ENCODE measurements around the gene SLC7A10. TPM values are rescaled to one million over a fixed set of nuclear protein-coding genes. Genes with fewer than 3 reads are reported as not detected.
"Not testable (repeated sequence)": the region's sequence is repeated elsewhere in the genome, so short reads cannot be mapped to it uniquely, and the experiment has no call there.

The SLC7A10 gene
- total RNA-seq, 1 experiment from 2014 or later, result not detected

GRCh38 chr19:33224694-33225457, 774 bp downstream of the SLC7A10 start:
- no peaks in the 10 kb centered on the region for H3K4me1 ChIP-seq
- CTCF ChIA-PET, result interaction anchor here (1.3 kb wide), 1 partner anchor 41 kb away, joined by 4 read pairs; no protein-coding TSS in a partner anchor
- Mint-ChIP-seq H3K27me3 (ENCODE audit: insufficient read depth, unreplicated experiment) (peaks cover 4% of the 10 kb centered on the region), H3K36me3 (ENCODE audit: insufficient read depth, unreplicated experiment) (no peaks in the 10 kb centered on the region), H3K27ac (ENCODE audit: unreplicated experiment) (no peak overlapping the region), H3K9me3 (ENCODE audit: unreplicated experiment) (peaks cover 16% of the 10 kb centered on the region), H3K4me3 (ENCODE audit: unreplicated experiment) (no peak overlapping the region), H3K4me1 (ENCODE audit: low read depth, unreplicated experiment) (no peaks in the 10 kb centered on the region)
- no peak overlapping the region for H3K4me3 ChIP-seq (ENCODE audit: low read depth, low read length)
- POLR2A ChIA-PET, result no interaction called here
- no peak for DNase-seq
- no peaks in the 10 kb centered on the region for H3K36me3 ChIP-seq (ENCODE audit: control insufficient read depth, insufficient read depth, low read length)
- no peaks in the 10 kb centered on the region; the same call in 1 of the 2 replicates for H3K27me3 ChIP-seq (replicated peaks; ENCODE audit: control insufficient read depth, insufficient read depth, low read length)
- peaks cover 24% of the 10 kb centered on the region for H3K9me3 ChIP-seq
- no peak for TF ChIP-seq CTCF (IDR thresholded peaks at IDR 0.05; ENCODE audit: insufficient read depth in 1 of 2, low read depth in 1 of 2, low read length in 1 of 2, severe bottlenecking in 1 of 2, unreplicated experiment in 1 of 2)
- BruUV-seq (replicated peaks), result no TSS peak
- intact Hi-C loops (cut with micrococcal nuclease; ENCODE audit: unreplicated experiment), result no loop called here

GRCh38 chr19:33222255-33222654, 3.4 kb downstream of the SLC7A10 start:
- H3K4me1 Mint-ChIP-seq (ENCODE audit: low read depth, unreplicated experiment); H3K4me3 ChIP-seq (ENCODE audit: low read depth, low read length); H3K4me3 Mint-ChIP-seq (ENCODE audit: unreplicated experiment); H3K4me1 ChIP-seq; intact Hi-C loops (cut with micrococcal nuclease; ENCODE audit: unreplicated experiment); DNase-seq; BruUV-seq (replicated peaks); H3K27ac Mint-ChIP-seq (ENCODE audit: unreplicated experiment); H3K27me3 ChIP-seq (replicated peaks; ENCODE audit: control insufficient read depth, insufficient read depth, low read length); CTCF ChIA-PET; H3K36me3 Mint-ChIP-seq (ENCODE audit: insufficient read depth, unreplicated experiment); H3K36me3 ChIP-seq (ENCODE audit: control insufficient read depth, insufficient read depth, low read length); H3K27me3 Mint-ChIP-seq (ENCODE audit: insufficient read depth, unreplicated experiment); H3K9me3 ChIP-seq; H3K9me3 Mint-ChIP-seq (ENCODE audit: unreplicated experiment): not testable (repeated sequence)
- POLR2A ChIA-PET, result interaction anchor here (0.5 kb wide), 1 partner anchor 685 kb away, joined by 4 read pairs; no protein-coding TSS in a partner anchor

GRCh38 chr19:33221638-33222037, 4.0 kb downstream of the SLC7A10 start:
- no peaks in the 10 kb centered on the region; the same call in 1 of the 2 replicates for H3K27me3 ChIP-seq (replicated peaks; ENCODE audit: control insufficient read depth, insufficient read depth, low read length)
- Mint-ChIP-seq H3K27me3 (ENCODE audit: insufficient read depth, unreplicated experiment) (peaks cover 4% of the 10 kb centered on the region), H3K9me3 (ENCODE audit: unreplicated experiment) (no peaks in the 10 kb centered on the region), H3K36me3 (ENCODE audit: insufficient read depth, unreplicated experiment) (no peaks in the 10 kb centered on the region), H3K4me3 (ENCODE audit: unreplicated experiment) (no peak overlapping the region), H3K27ac (ENCODE audit: unreplicated experiment) (no peak overlapping the region), H3K4me1 (ENCODE audit: low read depth, unreplicated experiment) (no peaks in the 10 kb centered on the region)
- H3K4me3 ChIP-seq (ENCODE audit: low read depth, low read length), result no peak overlapping the region
- no peak for DNase-seq
- BruUV-seq (replicated peaks), result no TSS peak
- ChIA-PET CTCF (no interaction called here), POLR2A (interaction anchor here (0.5 kb wide), 1 partner anchor 685 kb away, joined by 4 read pairs; no protein-coding TSS in a partner anchor)
- no peaks in the 10 kb centered on the region for H3K9me3 ChIP-seq
- no peaks in the 10 kb centered on the region for H3K36me3 ChIP-seq (ENCODE audit: control insufficient read depth, insufficient read depth, low read length)
- intact Hi-C loops (cut with micrococcal nuclease; ENCODE audit: unreplicated experiment), result no loop called here
- H3K4me1 ChIP-seq, result no peaks in the 10 kb centered on the region
- no peak for TF ChIP-seq CTCF (IDR thresholded peaks at IDR 0.05; ENCODE audit: insufficient read depth in 1 of 2, low read depth in 1 of 2, low read length in 1 of 2, severe bottlenecking in 1 of 2, unreplicated experiment in 1 of 2)

Data from Caco-2 (cell line).